GM23338 (cell line): ENCODE data around the gene OR10H2. TPM values are rescaled to one million over a fixed set of nuclear protein-coding genes. Genes with fewer than 3 reads are reported as not detected.

Experiments
- ATAC-seq: fragments of 200-7000 bp; cut with Tn5 transposase; 3 replicates; pipeline ENCODE4 v1.9.1; 2020
- DNase-seq: peaks from one replicate; pipeline ENCODE4 v3.0.0-alpha.2; 2015; ENCODE audit warnings: low spot score
- H2AFZ ChIP-seq: fragments of 200-600 bp; sonication (generic); 2 replicates; pipeline ENCODE4 v1.8.0; 2016; ENCODE audit warnings: antibody characterized with exemption, mild to moderate bottlenecking, moderate library complexity
- H3F3A ChIP-seq: fragments of 200-600 bp; sonication (generic); replicated peaks from 2 replicates; pipeline ENCODE4 v1.8.0; 2017; ENCODE audit warnings: antibody characterized with exemption, mixed run types, low read depth
- H3K27ac ChIP-seq: fragments of 200-600 bp; sonication (generic); 2 replicates; pipeline ENCODE4 v1.6.1; 2016; ENCODE audit warnings: low read depth
- H3K27me3 ChIP-seq: fragments of 200-600 bp; sonication (generic); 2 replicates; pipeline ENCODE4 v1.8.0; 2016; ENCODE audit warnings: mild to moderate bottlenecking, mixed run types, moderate library complexity; ENCODE audit not compliant: insufficient read depth
- H3K36me3 ChIP-seq: fragments of 200-600 bp; sonication (generic); 2 replicates; pipeline ENCODE4 v1.8.0; 2016; ENCODE audit warnings: mild to moderate bottlenecking; ENCODE audit not compliant: insufficient read depth
- H3K4me1 ChIP-seq: fragments of 200-600 bp; sonication (generic); 2 replicates; pipeline ENCODE4 v1.8.0; 2016; ENCODE audit warnings: mild to moderate bottlenecking, moderate library complexity; ENCODE audit not compliant: insufficient read depth
- H3K4me2 ChIP-seq: fragments of 200-600 bp; sonication (generic); 2 replicates; pipeline ENCODE4 v1.7.1; 2017; ENCODE audit warnings: mixed run types
- H3K4me3 ChIP-seq: fragments of 200-600 bp; sonication (generic); 2 replicates; pipeline ENCODE4 v1.6.1; 2016; ENCODE audit warnings: mixed run types
- H3K79me2 ChIP-seq: fragments of 200-600 bp; sonication (generic); replicated peaks from 2 replicates; pipeline ENCODE4 v1.8.0; 2017; ENCODE audit warnings: mild to moderate bottlenecking; ENCODE audit not compliant: insufficient read depth
- H3K9me2 ChIP-seq: fragments of 200-600 bp; sonication (generic); 2 replicates; pipeline ENCODE4 v1.8.0; 2017; ENCODE audit not compliant: insufficient read depth
- H4K20me1 ChIP-seq: fragments of 200-600 bp; sonication (generic); replicated peaks from 2 replicates; pipeline ENCODE4 v1.8.0; 2017; ENCODE audit warnings: mild to moderate bottlenecking; ENCODE audit not compliant: insufficient read depth
- H3K27ac Mint-ChIP-seq: 2 replicates; pipeline ENCODE4 v1.8.0; 2020; ENCODE audit warnings: inconsistent platforms, mild to moderate bottlenecking, moderate library complexity, mixed read lengths
- H3K27me3 Mint-ChIP-seq: 3 replicates; pipeline ENCODE4 v1.8.0; 2022; ENCODE audit warnings: low read depth, mild to moderate bottlenecking, moderate library complexity, mixed read lengths, inconsistent platforms; ENCODE audit not compliant: insufficient read depth, poor library complexity
- H3K36me3 Mint-ChIP-seq: 3 replicates; pipeline ENCODE4 v1.8.0; 2021; ENCODE audit warnings: low read depth, mild to moderate bottlenecking, inconsistent platforms, moderate library complexity, mixed read lengths
- H3K4me1 Mint-ChIP-seq: 3 replicates; pipeline ENCODE4 v1.8.0; 2020; ENCODE audit warnings: mild to moderate bottlenecking, inconsistent platforms, mixed read lengths
- H3K4me3 Mint-ChIP-seq: 3 replicates; pipeline ENCODE4 v1.8.0; 2021; ENCODE audit warnings: moderate library complexity, mild to moderate bottlenecking, inconsistent platforms, mixed read lengths
- H3K9me3 Mint-ChIP-seq: 3 replicates; pipeline ENCODE4 v1.8.0; 2020; ENCODE audit warnings: moderate library complexity, mild to moderate bottlenecking, inconsistent platforms, mixed read lengths
- CREB1 ChIP-seq: fragments of 250-450 bp; sonication (Bioruptor Pico); IDR thresholded peaks from 2 replicates; pipeline ENCODE4 v1.5.0; 2020; ENCODE audit warnings: low read depth, mild to moderate bottlenecking, moderate library complexity
- CTCF ChIP-seq, 2 experiments: fragments of 200-600 bp in 1 of 2; sonication (generic) in 1 of 2; conservative IDR thresholded peaks; 2 replicates each; pipeline versions ENCODE4 v1.5.1 to v1.6.1; 2016 to 2017; ENCODE audit warnings: antibody characterized with exemption in 2 of 2, low read depth in 2 of 2, mild to moderate bottlenecking in 2 of 2, moderate library complexity in 1 of 2
- ETS1 ChIP-seq: IDR thresholded peaks from 2 replicates; pipeline ENCODE4 v1.6.1; 2016; ENCODE audit warnings: antibody characterized with exemption
- EZH2 ChIP-seq: fragments of 200-600 bp; sonication (generic); IDR thresholded peaks from one replicate; pipeline ENCODE4 v1.8.0; 2017; ENCODE audit warnings: antibody characterized with exemption, mild to moderate bottlenecking, low read depth; ENCODE audit not compliant: unreplicated experiment
- EZH2phosphoT487 ChIP-seq: fragments of 200-600 bp; sonication (generic); IDR thresholded peaks from one replicate; pipeline ENCODE4 v1.8.1; 2018; ENCODE audit warnings: antibody characterized with exemption; ENCODE audit not compliant: unreplicated experiment
- JUNB ChIP-seq: IDR thresholded peaks from one replicate; pipeline ENCODE4 v1.6.1; 2016; ENCODE audit warnings: antibody characterized with exemption; ENCODE audit not compliant: unreplicated experiment
- NANOG ChIP-seq: IDR thresholded peaks from 2 replicates; pipeline ENCODE4 v1.6.1; 2016; ENCODE audit warnings: antibody characterized with exemption, borderline replicate concordance
- POLR2AphosphoS5 ChIP-seq: IDR thresholded peaks from 2 replicates; pipeline ENCODE4 v1.6.1; 2016; ENCODE audit warnings: antibody characterized with exemption, low read depth
- REST ChIP-seq: IDR thresholded peaks from one replicate; pipeline ENCODE4 v1.6.1; 2018; ENCODE audit warnings: antibody characterized with exemption; ENCODE audit not compliant: unreplicated experiment
- STAT1 ChIP-seq: IDR thresholded peaks from one replicate; pipeline ENCODE4 v1.6.1; 2016; ENCODE audit warnings: antibody characterized with exemption; ENCODE audit not compliant: unreplicated experiment
- ZNF114 ChIP-seq: fragments of 250-450 bp; sonication (Bioruptor Pico); IDR thresholded peaks from 2 replicates; pipeline ENCODE4 v1.5.0; 2020; ENCODE audit warnings: mild to moderate bottlenecking, moderate library complexity
- ZNF331 ChIP-seq: fragments of 250-450 bp; sonication (Bioruptor Pico); IDR thresholded peaks from 2 replicates; pipeline ENCODE4 v1.5.0; 2020; ENCODE audit warnings: low read depth, mild to moderate bottlenecking, moderate library complexity
- polyA plus RNA-seq: library from polyadenylated mRNA; unstranded; fragments of >200 nt; fragmentation: Nextera tagmentation; extraction: Ambion mirVana; gene quantifications from 2 replicates; pipeline ENCODE4 v1.2.1, GENCODE V29; 2016
- total RNA-seq: library from RNA; depleted of rRNA; stranded (reverse); fragments of >200 nt; shearing (Covaris generic); gene quantifications from 2 replicates; pipeline ENCODE4 v1.2.3, GENCODE V29; 2014

The OR10H2 gene
- total and polyA plus RNA-seq, 2 experiments from 2014 or later: not detected

GRCh38 chr19:15775249-15775648, 47.4 kb downstream of the OR10H2 start (continued):
- TF ChIP-seq REST (no peak), CTCF (conservative IDR thresholded peaks at IDR 0.05; ENCODE audit: low read depth in 2 of 2) (no peak), ETS1 (no peak), JUNB (no peak), NANOG (no peak), ZNF331 (CRISPR knock-in tag) (no peak), ZNF114 (CRISPR knock-in tag) (no peak), EZH2 (no peak), POLR2AphosphoS5 (no peak), CREB1 (CRISPR knock-in tag) (no peak)

- H2AFZ ChIP-seq: no peak overlapping the region
- H3K27ac Mint-ChIP-seq: no peak overlapping the region
- no peak overlapping the region for H3K4me3 Mint-ChIP-seq
- H3K36me3 ChIP-seq: no peaks in the 10 kb centered on the region
- H3K27me3 Mint-ChIP-seq: peaks cover 11% of the 10 kb centered on the region
- ATAC-seq (no peak), DNase-seq (no peak)
- no peak overlapping the region for H3K27ac ChIP-seq
- H4K20me1 ChIP-seq: no peaks in the 10 kb centered on the region
- no peaks in the 10 kb centered on the region for H3K4me1 Mint-ChIP-seq
- no peak overlapping the region for H3K4me2 ChIP-seq
- no peaks in the 10 kb centered on the region for H3K27me3 ChIP-seq
- H3F3A ChIP-seq: no peaks in the 10 kb centered on the region
- H3K79me2 ChIP-seq: no peaks in the 10 kb centered on the region
- no peak overlapping the region for H3K4me3 ChIP-seq
- peaks cover 50% of the 10 kb centered on the region for H3K36me3 Mint-ChIP-seq
- peaks cover 92% of the 10 kb centered on the region for H3K9me3 Mint-ChIP-seq
- no peaks in the 10 kb centered on the region for H3K4me1 ChIP-seq
- no peaks in the 10 kb centered on the region for H3K9me2 ChIP-seq
- TF ChIP-seq EZH2: no peak
- TF ChIP-seq NANOG: no peak
- no peak for TF ChIP-seq EZH2phosphoT487
- TF ChIP-seq REST: no peak
- TF ChIP-seq ZNF114 (CRISPR knock-in tag): no peak
- no peak for TF ChIP-seq STAT1
- no peak for TF ChIP-seq CREB1 (CRISPR knock-in tag)
- TF ChIP-seq ETS1: no peak
Observed at GRCh38 chr19:15776264-15776663, 48.4 kb downstream of the OR10H2 start.
